Stimulated activated CD8-positive, alpha-beta memory T cell treated with anti-CD3 and anti-CD28 coated beads, Interleukin-4, amount 100 ng/mL, for 48 hours (primary cell): ENCODE data around the gene COBL.

Source experiments
- DNase-seq: peaks from one replicate; pipeline ENCODE4 v3.0.0-alpha.2; 2020

The COBL gene

DNA sequence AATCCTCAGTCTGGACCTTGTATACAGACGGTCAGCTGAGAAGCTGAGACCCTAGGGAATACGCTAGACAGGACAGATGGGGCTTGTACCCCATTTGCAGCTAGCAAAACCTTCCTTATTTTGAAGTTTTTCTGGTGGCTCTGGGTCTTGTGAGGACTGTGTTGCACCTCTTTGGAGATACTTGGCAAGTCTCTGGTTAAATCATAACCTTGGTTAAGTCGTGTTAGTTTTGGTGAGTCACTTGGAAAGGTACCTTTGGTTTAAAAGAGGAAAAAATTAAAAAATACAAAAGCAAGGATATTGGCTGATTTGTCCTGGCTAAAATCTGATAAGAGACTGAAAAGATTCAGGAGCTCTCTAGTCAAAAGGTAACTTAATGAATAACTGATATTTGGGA, 140.6 kb downstream of the COBL start:
- DNase-seq, result no peak

DNA sequence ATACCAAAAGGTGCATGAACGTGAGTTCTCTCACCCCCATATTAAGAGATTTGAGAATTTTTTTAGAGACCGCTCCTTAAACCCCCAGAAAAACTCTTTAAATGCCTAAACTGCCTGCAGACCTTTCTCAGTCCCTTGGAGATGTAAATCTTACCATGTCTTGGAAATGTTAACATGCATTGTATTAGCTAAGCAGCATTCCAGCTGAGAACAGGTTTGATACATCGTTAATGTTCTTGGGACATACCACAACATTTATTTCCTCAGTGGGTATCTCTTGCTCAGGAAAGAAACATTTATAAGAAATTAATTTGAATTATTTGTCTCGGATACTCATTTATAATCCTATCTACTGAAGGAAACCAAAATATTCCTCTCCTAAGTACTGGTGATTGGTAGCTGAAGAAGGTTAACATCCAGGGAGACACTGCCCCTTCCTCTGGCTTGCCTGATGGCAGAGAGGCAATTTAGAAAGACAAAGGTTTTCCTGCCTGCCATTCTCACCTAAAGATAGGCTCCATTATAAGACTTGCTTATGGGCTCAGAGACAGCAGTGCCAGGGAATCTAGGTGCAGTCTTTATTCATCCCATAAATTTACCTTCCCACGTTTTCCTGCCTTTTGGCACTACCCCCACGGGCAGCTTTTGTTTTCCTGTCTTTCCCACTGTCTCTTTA, 141.2 kb downstream of the COBL start:
- DNase-seq, result no peak

DNA sequence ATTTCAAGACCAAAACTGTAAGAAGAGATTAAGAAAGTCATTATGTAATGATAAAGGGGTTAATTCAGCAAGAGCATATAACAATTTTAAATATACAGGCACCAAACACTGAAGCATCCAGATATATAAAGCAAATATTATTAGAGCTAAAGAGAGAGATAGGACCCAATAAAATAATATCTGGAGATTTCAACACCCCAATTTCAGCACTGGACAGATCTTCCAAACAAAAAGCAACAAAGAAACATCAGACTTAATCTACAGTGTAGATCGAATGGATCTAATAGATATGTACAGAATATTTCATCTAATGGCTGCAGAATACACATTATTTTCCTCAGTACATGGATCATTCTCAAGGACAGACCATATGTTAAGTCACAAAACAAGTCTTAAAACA, 151.3 kb downstream of the COBL start:
- no peak for DNase-seq

DNA sequence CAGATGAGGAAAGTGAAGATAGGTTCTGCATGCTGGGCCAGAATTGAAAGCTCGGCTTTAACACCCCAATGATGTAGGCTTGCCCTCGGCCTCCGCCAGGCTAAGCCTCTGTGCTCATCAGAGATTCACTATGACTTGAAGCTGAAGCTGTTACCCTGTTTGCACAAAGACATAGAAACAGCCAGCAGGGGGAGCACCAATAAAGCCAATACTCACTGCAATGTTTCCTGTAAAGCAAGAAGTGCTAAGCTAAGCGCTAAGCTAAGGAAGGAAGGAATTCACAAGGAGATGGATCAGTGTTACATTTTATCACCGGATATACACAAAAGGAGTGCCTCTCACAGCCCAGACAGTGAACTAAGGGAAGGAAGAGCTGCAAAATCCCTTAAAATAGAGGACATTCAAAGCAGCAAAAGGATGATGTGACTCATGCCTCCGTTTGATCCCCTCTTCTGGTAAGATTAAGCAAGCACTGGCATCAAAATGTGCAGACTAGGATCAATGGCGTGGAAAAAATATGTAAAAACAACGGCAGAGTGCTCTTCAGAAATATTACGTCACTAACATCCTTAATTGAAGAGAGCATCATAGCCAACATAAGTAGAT, 153.8 kb downstream of the COBL start:
- DNase-seq, result peak; percentile 84

DNA sequence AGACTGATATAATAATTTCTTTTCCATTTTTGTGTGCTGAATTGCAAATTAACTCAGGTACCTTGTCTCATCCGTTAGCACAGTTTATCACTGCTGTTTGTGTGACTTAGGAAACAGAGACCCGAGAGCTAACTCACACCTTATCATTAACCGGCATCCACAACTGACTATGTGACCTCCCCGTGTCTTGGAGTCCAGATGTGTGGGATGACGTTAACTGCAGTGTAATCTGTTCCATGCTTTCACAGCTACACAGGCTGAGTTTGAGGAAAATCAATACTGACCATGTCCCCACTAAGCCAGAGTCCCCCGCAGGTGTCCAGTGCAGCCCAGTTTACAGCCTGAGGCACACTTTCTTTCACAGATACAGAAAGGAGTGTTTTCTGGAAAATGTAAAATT, 154.7 kb downstream of the COBL start:
- DNase-seq, result no peak

DNA sequence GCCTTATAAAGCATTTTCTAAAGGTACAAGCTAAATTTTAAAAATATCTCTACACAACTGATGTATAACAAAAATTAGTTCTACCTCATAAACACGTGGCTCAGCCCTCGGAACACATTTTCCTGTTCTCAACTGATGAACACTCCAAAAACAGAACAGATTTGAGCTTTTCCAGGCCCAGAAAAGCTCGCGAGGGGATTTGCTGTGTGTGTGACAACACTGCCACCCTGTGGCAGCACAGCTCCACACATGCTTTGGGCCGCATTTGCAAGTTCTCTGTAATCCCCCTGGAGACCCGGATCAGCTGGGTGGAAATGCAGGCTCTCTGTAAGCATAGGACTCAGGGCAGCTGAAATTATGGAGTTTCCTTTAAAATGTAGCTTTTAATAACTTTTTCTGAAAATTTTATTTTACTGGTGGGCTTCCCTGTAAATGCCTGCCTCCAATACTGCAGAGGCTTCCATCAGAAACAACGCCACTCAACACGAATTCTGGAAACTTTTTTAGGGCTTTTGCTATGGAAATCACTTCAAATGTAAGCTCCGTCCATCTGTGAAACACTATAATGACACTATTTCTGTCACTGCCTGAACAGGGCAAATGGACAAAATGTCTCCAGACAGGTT, 155.5 kb downstream of the COBL start:
- DNase-seq, result peak; percentile 66

DNA sequence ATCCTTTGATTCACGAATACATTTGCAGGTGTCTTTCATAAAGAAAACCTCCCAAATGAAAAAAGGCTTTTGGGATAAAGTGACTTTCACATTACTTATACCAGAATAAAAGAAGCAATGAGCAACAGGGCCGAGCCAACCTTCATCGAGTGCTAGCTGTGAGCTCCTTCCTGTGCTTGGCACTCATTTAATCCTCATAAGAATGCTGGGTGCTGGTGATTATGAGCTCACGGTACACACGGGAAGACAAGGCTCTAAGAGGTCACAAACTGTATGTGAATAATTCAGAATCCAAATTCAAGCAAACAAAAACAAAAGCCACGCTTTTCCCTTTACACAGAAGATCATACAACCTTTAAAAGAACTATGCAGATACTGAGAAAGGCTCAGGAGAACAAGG, 156.2 kb downstream of the COBL start:
- DNase-seq, result no peak

DNA sequence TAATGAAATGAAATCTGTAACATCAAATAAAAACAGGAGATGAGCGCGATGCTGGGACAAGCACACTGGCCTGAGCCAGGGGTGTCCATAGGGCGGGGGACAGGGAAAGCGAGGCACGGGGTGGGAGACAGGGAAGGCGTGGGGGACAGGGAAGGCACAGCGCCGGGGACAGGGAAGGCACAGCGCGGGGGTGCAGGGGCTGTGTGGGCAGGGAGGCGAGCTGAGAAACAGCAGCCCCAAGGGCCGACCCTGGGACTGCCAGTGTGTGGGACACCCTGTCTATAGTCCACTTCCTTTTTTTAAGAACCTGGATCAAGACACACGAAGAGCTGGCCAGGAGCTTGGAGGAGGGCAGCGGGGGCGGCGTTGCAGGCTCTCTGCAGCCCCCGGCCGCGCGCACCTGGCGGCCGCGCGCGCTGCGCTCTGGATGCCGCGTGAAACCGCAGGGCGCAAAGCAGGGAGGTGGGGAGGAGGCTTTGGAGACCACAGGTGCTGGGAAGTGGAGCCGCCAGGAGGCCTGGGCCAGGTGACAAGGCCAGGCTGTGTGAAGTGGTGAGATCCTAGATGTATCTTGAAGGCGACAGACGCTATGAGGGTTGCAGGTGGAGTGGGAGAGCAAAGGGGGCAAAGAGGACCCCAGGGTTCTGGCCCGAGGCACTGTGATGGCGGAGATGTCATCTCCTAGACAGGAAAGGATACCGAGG, 157.7 kb downstream of the COBL start:
- no peak for DNase-seq

DNA sequence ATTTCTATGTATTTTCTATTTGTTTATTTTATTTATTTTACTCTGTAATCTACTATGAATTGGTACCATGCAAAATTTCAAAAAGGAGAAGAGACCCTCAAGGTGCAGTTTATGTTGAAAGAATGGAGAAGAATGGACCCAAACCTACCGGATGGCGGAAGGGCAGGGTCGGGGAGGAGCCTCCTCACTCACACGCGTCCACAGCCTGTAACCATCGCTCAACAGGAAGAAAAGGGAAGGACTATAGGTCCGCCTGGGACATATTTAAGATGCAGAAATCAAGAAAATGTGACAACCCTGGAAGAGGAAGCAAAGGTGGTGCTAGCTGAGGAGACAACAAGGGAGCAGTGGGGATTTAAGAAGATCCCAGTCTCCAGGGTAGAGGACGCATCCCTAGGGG, 158.4 kb downstream of the COBL start:
- no peak for DNase-seq

DNA sequence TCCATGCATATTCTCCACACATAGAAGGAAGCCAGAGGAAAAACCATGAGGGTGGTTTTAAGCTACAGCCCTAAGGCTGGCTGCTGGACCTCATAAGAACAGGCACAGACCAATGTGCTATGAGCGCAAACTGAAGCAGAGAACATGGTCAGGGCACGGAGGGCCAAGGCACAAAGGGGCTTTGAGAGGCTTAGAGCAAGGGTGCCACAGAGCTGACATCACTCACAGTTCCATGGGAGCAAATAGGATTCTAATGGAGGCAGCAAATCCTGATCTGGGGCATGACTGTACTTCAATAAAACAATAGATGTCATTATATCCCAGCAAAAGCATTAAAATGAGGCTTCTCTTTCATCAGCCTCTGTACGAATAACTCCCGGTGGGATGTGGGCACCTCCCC, 162.4 kb downstream of the COBL start:
- no peak for DNase-seq

DNA sequence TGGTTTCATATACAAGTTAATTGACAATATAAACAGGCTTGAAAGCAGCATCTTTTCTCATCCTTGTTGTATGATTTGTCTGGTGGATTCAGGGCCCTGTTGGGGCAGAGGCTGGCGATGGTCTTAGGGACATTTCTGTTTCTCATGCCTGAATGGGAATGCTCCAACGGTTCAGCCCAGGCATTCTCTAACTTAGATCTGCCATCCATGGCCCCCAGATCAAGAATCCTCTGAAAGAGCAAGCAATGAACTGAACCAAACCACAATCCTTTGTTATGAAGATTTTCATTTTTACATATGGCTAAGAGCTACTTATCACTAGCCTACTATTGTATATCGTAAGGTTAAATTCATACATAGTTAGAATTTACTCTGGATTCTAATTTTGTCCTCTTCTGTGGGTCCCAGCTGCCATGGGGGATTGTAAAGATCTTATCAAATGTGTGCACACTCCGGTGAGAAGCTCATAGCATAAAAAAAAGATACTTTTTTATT, 163.9 kb downstream of the COBL start:
- DNase-seq, result no peak

DNA sequence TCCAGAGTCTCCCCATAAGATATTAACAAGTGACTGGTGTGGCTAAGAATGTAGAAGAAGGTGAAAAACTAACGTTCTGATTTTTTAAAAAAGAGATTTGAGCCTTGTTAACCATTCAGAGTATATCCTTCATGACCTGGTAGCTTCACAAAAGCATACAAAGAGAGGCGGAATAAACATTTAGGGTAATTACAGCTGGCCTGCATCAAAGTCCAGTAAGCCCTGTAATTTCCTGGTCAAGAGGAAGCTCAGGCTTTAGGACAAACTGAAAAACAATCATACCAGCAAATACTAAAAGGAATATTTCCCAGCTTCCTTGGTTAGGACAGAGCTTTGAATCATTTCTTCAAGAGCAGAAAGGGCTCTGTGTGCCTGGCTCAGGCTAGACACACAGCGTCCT, 165.2 kb downstream of the COBL start:
- no peak for DNase-seq

DNA sequence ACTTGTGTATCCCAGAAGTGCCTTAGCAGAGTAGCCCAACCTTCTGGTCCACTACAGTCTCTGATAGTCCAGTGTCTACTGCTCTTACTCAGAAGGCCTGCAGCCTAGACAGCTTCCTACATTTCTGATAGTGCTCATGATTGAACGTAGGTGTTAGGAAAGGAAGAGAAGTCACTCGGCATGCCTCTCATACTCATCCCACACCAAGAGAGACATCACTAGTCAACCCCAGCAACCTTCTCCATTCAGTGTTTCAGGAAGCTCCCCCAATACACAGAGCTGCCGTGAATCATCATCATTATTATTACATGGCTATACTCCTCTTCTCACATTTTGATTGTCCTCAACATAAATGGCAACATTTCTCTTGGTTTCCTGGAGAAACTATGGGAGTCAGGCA, 166.4 kb downstream of the COBL start:
- DNase-seq, result no peak

DNA sequence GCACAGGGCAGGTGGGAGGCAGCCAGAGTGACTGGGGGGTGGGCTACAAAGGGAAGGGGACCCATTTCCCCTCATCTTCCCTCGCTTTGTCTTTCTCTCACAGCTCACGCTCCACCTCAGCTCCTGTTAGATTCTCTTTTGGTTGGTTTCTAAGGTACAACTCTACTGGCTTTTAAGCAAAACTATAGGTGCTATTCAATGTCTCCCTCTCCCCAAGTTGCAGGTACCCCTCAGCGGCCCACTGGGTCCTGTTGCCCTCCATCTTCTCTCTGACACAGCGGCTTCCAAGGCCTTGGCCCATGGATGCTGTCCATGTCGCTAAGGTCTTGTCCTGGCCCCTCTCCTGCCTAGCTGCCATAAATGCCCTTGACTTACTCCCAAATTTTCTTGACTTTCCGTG, 168.4 kb downstream of the COBL start:
- DNase-seq, result no peak

DNA sequence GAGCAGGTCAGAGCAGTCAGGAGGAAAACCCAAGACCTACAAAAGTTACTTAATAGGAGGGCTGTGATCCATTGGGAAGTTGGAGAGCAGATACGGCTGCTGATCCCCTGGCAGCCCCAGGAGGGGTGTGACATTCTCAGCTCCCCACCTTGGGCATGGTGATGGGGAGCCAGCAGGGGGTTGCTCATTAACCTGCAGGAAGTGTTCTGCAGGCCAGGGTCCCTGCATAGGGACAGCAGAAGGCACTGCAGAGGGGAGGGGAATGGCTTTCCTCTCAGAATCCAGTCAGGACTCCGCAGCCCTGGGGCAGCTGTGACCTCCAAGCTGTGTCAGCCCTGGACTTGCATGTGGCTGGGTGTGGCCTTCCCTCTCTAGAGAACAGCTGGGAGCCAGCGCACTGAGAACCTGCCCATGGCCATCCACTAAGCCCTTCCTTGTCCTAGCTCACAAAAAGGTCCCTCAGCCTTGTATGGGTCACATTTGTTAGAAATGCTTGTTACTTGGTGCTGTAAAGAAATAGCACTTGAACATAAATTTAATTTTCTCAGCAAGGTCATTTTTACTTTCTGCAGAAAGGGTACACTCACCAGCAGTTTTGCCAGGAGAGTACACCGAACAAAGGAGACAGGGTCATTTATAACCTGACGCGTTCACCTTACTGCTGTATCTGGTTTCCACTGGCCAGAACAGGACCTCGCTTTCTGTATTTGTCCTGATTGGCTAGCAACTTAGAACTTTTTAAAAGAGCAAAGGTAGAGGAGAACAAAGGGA, 169.6 kb downstream of the COBL start:
- DNase-seq, result no peak

DNA sequence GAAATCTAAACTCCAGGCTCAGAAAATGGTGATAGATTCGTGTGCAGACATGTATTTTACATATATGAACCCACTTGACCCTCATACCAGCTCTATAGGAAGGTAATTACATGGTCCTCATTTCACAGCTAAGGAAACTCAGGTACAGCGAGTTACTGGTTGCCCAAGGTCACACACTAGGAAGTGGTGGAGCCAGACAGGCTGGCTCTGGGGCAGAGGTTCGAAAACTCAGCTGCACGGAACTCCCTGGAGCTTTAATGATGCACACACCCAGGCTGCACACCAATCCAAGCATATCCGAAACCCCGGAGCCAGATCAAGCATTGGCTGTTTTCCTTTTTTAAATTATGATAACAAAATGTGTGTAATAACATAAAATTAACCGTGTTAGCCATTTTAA, 172.4 kb downstream of the COBL start:
- no peak for DNase-seq

DNA sequence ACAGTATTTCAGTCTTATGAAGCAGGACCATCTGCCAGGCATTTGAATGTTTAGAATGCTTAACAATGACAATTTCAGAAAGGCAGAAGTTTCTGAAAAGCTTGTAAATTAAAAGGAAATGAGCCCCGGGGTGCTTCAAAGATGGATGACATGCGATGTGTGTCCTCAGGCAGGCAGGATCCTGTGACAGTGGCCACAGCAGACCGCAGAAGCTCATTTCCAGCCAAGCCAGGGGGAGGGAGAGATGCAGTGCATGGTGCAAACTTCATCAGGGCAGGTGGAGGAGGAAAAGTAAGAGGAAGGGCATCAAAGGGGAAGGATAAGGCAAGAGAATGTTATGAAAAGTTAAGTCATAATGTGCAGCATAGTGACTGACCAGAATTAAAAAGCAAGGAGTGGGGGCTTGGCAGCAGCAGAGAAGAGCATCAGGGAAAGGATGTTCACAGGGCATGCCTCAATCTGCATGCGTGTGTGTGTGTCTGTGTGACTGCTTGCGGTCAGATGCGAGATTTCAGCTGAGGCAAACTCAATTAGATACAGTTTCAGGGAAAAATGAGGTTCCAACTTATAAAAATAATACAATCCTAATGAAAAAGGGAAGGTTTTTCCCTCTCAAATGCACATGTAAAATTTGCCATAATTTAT, 173.7 kb downstream of the COBL start:
- DNase-seq, result no peak

DNA sequence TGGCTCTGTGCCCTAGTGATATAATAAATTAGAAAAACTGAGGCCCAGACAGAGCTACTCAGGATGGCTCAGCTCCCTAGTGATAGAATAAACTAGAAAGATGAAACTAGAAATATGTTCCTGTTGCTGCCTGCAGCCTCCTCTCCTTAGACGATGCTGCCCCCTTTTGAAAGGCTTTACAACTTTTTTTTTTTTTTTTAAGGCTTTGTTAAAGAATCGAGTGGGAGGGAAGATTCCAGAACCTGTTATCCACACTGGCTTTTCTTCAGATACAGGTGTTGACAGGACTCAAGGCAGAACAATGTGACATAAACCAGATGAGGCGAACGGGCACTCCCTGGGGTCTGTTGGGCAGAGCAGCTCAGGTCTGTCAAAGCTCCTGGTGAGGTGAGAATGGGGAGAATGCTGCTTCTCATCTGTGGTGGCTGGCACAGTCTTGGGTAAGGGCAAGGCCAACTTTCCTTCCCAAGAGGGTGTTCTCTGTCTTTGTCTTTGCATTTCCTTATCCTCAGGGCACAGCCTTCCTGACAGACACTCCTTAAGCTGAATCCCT, 175.1 kb downstream of the COBL start:
- DNase-seq, result no peak

DNA sequence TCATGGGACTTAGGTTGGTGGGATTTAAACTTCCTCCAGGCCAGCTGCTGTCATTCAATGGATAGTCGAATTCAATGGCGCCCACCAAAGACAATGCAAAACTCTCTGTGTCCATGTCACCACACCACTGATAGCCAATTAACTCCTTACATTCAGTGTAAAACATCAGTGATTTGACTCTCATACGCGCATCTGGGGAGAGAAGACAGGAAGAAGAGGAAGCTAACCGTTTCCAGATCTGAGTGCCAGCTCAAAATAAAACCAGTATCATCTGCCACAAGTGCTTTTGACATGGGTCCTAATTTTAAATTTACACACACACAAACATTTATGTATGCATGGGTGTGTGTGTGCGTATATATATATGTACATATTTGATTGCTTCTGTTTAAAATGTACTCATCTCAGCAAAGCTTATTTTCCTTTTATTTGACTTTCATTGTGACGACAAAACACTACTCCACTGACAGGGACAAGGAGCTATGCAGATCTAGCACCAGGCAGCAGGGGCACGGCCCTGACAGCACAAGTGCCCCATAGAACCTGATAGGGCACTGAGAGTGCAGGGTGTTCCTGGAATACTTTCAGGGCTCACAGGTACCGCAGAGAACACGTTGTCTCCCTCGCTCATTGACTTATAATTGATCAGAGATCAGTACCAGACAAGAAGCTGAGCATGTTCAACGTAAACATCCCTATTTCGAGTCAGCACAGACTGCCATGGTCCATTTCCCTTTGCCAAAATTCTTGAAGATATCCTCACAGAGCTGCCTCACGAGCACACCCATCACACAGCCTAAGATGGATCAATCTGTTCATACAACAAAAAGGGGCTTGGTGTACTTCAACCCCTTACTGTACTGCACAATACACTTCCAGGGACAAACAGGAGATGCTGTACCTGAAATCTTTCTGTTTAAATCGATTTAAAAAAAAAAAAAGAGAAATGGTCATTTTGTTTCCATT, 176.1 kb downstream of the COBL start:
- no peak for DNase-seq

DNA sequence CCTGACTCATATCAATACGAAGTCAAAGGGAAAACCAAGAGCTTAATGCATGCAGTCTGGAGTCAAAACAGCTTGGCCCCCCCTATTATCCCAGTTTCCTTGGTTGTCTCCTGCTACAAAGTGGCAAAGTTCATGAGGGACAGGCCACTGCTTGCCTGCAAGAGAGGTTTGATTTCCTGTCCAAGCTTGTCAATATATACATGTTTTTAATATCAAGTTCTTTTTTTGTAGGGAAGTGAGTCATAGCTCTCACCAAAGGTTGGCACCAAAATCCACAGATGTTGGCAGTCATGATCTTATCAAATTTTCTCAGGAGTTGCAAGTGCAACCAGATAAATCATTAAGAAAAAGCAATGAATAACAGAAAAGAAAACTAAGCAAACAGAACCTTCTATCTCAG, 176.8 kb downstream of the COBL start:
- DNase-seq, result no peak
